Activated T-helper 17 cell treated with anti-CD3 and anti-CD28 coated beads, Interleukin-2, amount 50 U/mL, for 72 hours (primary cell): ENCODE data around the gene ZNF180. TPM values are rescaled to one million over a fixed set of nuclear protein-coding genes. Genes with fewer than 3 reads are reported as not detected.
"Not testable (repeated sequence)": the region's sequence is repeated elsewhere in the genome, so short reads cannot be mapped to it uniquely, and the experiment has no call there.

Experiments used
- ATAC-seq: fragments of 150-1000 bp; cut with Tn5 transposase; replicated peaks from 2 replicates; pipeline ENCODE4 v1.10.0; 2021; ENCODE audit warnings: mild to moderate bottlenecking, moderate library complexity
- H3K27ac Mint-ChIP-seq: one replicate; pipeline ENCODE4 v1.8.0; 2022; ENCODE audit warnings: mixed read lengths
- H3K27me3 Mint-ChIP-seq: one replicate; pipeline ENCODE4 v1.8.0; 2022; ENCODE audit warnings: mixed read lengths
- H3K36me3 Mint-ChIP-seq: one replicate; pipeline ENCODE4 v1.8.0; 2022; ENCODE audit warnings: low read depth, mild to moderate bottlenecking, mixed read lengths
- H3K4me1 Mint-ChIP-seq: one replicate; pipeline ENCODE4 v1.8.0; 2022; ENCODE audit warnings: mixed read lengths
- H3K4me3 Mint-ChIP-seq: one replicate; pipeline ENCODE4 v1.8.0; 2022; ENCODE audit warnings: mild to moderate bottlenecking, mixed read lengths
- H3K9me3 Mint-ChIP-seq: one replicate; pipeline ENCODE4 v1.8.0; 2022; ENCODE audit warnings: mixed read lengths
- total RNA-seq, 2 donors: library from RNA; stranded (reverse); gene quantifications; one replicate each; pipeline ENCODE4 v1.2.3, GENCODE V29; 2022

The ZNF180 gene
- total RNA-seq, 2 donors from 2014 or later, result 9.9 to 10.9 TPM

GRCh38 chr19:44521370-44521769 lies 21.0 kb upstream of the ZNF180 start:
- ATAC-seq, result no peak
- Mint-ChIP-seq H3K27me3 (no peaks in the 10 kb centered on the region), H3K36me3 (no peaks in the 10 kb centered on the region), H3K4me3 (no peak overlapping the region), H3K4me1 (no peaks in the 10 kb centered on the region), H3K27ac (no peak overlapping the region), H3K9me3 (peaks cover 7% of the 10 kb centered on the region)

GRCh38 chr19:44517146-44517545 lies 16.8 kb upstream of the ZNF180 start:
- no peak overlapping the region for H3K4me3 Mint-ChIP-seq
- H3K9me3 Mint-ChIP-seq, result peaks cover 6% of the 10 kb centered on the region
- no peak overlapping the region for H3K27ac Mint-ChIP-seq

GRCh38 chr19:44515907-44516306 lies 15.6 kb upstream of the ZNF180 start:
- H3K27me3 Mint-ChIP-seq, result peaks cover 9% of the 10 kb centered on the region
- peaks cover 11% of the 10 kb centered on the region for H3K9me3 Mint-ChIP-seq
- H3K4me1 Mint-ChIP-seq, result no peaks in the 10 kb centered on the region
- no peak for ATAC-seq
- no peak overlapping the region for H3K4me3 Mint-ChIP-seq
- no peaks in the 10 kb centered on the region for H3K36me3 Mint-ChIP-seq
- H3K27ac Mint-ChIP-seq, result no peak overlapping the region

More at GRCh38 chr19:44517146-44517545, 16.8 kb upstream of the ZNF180 start:
- ATAC-seq, result no peak
- no peaks in the 10 kb centered on the region for H3K36me3 Mint-ChIP-seq
- no peaks in the 10 kb centered on the region for H3K4me1 Mint-ChIP-seq
- H3K27me3 Mint-ChIP-seq, result peaks cover 5% of the 10 kb centered on the region

- ATAC-seq, result no peak
- H3K27me3 Mint-ChIP-seq, result peaks cover 15% of the 10 kb centered on the region
- no peak overlapping the region for H3K27ac Mint-ChIP-seq
- no peaks in the 10 kb centered on the region for H3K4me1 Mint-ChIP-seq
- no peaks in the 10 kb centered on the region for H3K36me3 Mint-ChIP-seq
- no peak overlapping the region for H3K4me3 Mint-ChIP-seq
- peaks cover 17% of the 10 kb centered on the region for H3K9me3 Mint-ChIP-seq
These were observed 14.7 kb upstream of the ZNF180 start for GRCh38 chr19:44515031-44515430.

- Mint-ChIP-seq H3K36me3 (no peaks in the 10 kb centered on the region), H3K4me3 (no peak overlapping the region), H3K4me1 (no peaks in the 10 kb centered on the region), H3K27ac (no peak overlapping the region), H3K9me3 (peaks cover 28% of the 10 kb centered on the region), H3K27me3 (peaks cover 29% of the 10 kb centered on the region)
- ATAC-seq, result peak; percentile 23
These were observed 12.3 kb upstream of the ZNF180 start for GRCh38 chr19:44512326-44513298.

GRCh38 chr19:44509478-44509877 lies 9.2 kb upstream of the ZNF180 start:
- no peak for ATAC-seq
- Mint-ChIP-seq H3K27me3 (peaks cover 41% of the 10 kb centered on the region), H3K27ac (no peak overlapping the region), H3K4me3 (no peak overlapping the region), H3K9me3 (peaks cover 33% of the 10 kb centered on the region), H3K36me3 (no peaks in the 10 kb centered on the region), H3K4me1 (no peaks in the 10 kb centered on the region)

- peaks cover 58% of the 10 kb centered on the region for H3K36me3 Mint-ChIP-seq
- H3K4me3 Mint-ChIP-seq, result peak overlapping the region; percentile 97
- peaks cover 43% of the 10 kb centered on the region for H3K9me3 Mint-ChIP-seq
- H3K27me3 Mint-ChIP-seq, result peaks cover 7% of the 10 kb centered on the region
- peaks cover 26% of the 10 kb centered on the region for H3K4me1 Mint-ChIP-seq
- peak overlapping the region; percentile 82 for H3K27ac Mint-ChIP-seq
- no peak for ATAC-seq
These were observed 763 bp downstream of the ZNF180 start for GRCh38 chr19:44499559-44499958.

DNA sequence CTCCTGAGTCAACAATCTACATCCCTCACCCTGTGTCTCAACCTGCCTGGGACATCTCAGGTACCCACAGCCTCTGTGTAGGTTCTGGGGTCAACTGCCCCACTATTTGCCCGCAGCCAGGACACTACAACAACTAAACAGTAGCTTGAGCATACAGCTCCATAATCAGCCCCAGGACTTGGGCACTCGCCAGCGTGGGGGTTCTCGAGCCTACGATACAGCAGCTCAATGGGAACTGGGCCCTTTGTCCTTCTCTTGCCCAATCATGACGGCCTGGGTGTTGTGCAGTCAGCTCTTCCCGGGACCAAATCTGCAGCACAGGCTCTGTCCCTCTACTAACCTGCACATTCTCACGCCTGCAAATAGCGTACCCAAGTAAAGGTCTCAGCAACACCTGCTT lies 1.3 kb downstream of the ZNF180 start:
- Mint-ChIP-seq H3K36me3 (peaks cover 64% of the 10 kb centered on the region), H3K4me3 (peak overlapping the region; percentile 97), H3K27ac (peak overlapping the region; percentile 82), H3K27me3 (peaks cover 4% of the 10 kb centered on the region), H3K4me1 (peaks cover 26% of the 10 kb centered on the region), H3K9me3 (peaks cover 38% of the 10 kb centered on the region)
- ATAC-seq, result no peak

DNA sequence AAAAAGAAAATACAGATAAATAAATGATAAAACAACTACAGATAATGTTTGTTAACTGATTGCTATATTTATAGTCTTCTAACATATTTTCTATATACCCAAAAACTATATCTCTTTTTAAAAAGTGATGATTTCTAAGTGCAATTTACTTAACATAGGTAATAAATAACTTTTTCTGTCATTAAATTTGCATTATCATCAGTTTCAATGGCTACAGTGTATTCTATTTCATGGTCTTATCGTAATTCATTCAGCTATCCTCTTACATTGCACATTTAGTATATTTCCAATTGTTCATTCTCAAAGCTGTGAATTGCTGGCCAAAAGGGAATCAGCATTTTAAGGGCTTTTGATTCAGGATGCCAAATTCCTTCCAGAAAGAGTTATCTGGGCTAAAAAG lies 3.6 kb downstream of the ZNF180 start:
- H3K27me3 Mint-ChIP-seq, result no peaks in the 10 kb centered on the region
- no peak overlapping the region for H3K4me3 Mint-ChIP-seq
- peaks cover 26% of the 10 kb centered on the region for H3K4me1 Mint-ChIP-seq
- no peak for ATAC-seq
- peaks cover 40% of the 10 kb centered on the region for H3K9me3 Mint-ChIP-seq
- peaks cover 86% of the 10 kb centered on the region for H3K36me3 Mint-ChIP-seq
- no peak overlapping the region for H3K27ac Mint-ChIP-seq

- H3K4me1 Mint-ChIP-seq, result no peaks in the 10 kb centered on the region
- H3K9me3 Mint-ChIP-seq, result peaks cover 57% of the 10 kb centered on the region
- ATAC-seq, result no peak
- H3K27me3 Mint-ChIP-seq, result no peaks in the 10 kb centered on the region
- H3K4me3 Mint-ChIP-seq, result peak overlapping the region; percentile 16
- H3K27ac Mint-ChIP-seq, result peak overlapping the region; percentile 53
- peaks cover 74% of the 10 kb centered on the region for H3K36me3 Mint-ChIP-seq
These were observed 23.5 kb downstream of the ZNF180 start for GRCh38 chr19:44476559-44477408.

GRCh38 chr19:44468730-44469129 lies 31.6 kb downstream of the ZNF180 start:
- H3K9me3 Mint-ChIP-seq, result peaks cover 69% of the 10 kb centered on the region
- not testable (repeated sequence) for H3K36me3 Mint-ChIP-seq, H3K4me3 Mint-ChIP-seq, H3K27ac Mint-ChIP-seq, H3K27me3 Mint-ChIP-seq, H3K4me1 Mint-ChIP-seq, ATAC-seq

DNA sequence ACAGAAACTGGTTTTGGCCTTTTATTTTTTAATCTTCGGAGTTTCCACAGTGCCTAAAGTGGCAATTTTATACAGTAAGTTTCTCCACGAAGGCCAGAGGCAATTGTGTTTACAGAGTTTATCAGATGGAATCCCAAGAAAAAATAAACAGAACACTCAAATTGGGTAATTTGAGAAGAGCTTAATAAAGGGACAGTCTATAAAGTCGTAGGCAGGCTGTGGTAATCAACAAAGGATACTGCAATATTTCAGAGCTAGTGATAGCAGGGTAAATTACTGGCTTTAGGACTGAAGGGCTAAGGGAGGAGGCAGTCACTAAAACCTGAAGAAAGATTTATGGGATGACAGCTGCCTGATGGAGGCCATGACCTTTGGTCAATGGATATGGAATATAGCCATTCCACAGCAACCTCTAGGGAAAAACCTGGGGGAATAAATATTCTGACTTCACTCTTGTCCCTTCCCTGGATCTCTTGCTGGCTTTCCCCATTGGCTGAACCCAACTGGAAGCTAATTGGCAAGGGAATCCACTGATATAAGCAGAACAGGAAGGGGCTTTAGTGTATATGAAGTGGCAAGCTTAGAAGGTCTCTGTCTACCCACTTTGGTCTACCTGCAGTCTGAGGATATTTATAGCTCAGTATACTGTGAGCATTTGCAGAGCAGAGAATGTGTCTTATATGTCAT lies 37.6 kb downstream of the ZNF180 start:
- not testable (repeated sequence) for H3K27ac Mint-ChIP-seq, H3K4me3 Mint-ChIP-seq, H3K4me1 Mint-ChIP-seq, H3K27me3 Mint-ChIP-seq, H3K36me3 Mint-ChIP-seq, ATAC-seq
- peaks cover 42% of the 10 kb centered on the region for H3K9me3 Mint-ChIP-seq

GRCh38 chr19:44456016-44456415 lies 44.3 kb downstream of the ZNF180 start:
- not testable (repeated sequence) for H3K27ac Mint-ChIP-seq, H3K4me3 Mint-ChIP-seq, ATAC-seq, H3K4me1 Mint-ChIP-seq, H3K36me3 Mint-ChIP-seq
- Mint-ChIP-seq H3K9me3 (peaks cover 39% of the 10 kb centered on the region), H3K27me3 (peaks cover 10% of the 10 kb centered on the region)

DNA sequence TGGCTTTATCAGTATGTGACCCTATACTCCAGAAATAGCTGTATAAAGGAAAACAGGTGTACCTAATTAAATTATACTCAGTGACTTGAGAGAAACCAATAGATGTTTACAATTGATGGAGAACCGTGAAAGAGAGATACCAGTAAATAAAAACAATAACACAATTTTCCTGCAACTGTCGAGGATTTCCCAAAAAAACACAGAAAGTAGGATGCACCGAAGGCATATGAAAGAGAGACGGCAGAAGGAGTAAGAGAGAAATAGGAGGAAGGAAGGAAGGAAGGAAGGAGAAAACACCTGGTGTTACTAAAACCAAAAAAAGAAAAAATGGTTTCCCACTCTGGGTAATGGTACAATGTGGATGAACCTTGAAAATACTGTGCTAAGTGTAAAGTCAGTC lies 45.2 kb downstream of the ZNF180 start:
- H3K9me3 Mint-ChIP-seq, result peaks cover 43% of the 10 kb centered on the region
- no peak overlapping the region for H3K4me3 Mint-ChIP-seq
- H3K4me1 Mint-ChIP-seq, result no peaks in the 10 kb centered on the region
- no peak overlapping the region for H3K27ac Mint-ChIP-seq
- no peaks in the 10 kb centered on the region for H3K36me3 Mint-ChIP-seq
- no peak for ATAC-seq
- peaks cover 13% of the 10 kb centered on the region for H3K27me3 Mint-ChIP-seq
